Endothelial cell of umbilical vein (primary cell): Measurements from ENCODE around the gene PER1. TPM values are rescaled to one million over a fixed set of nuclear protein-coding genes. Genes with fewer than 3 reads are reported as not detected.

Experiments used
- BruUV-seq: library from RNA; stranded (reverse); fragments of 400-500 nt; replicated peaks from 2 replicates; lab custom pipeline; 2021; lab: Mats Ljungman, UMichigan
- CTCF ChIA-PET: fragments of 300-600, 350-600 bp; sonication (Branson Sonifier 250); formaldehyde crosslinking; loops from one replicate; lab custom pipeline; 2021; ENCODE audit warnings: antibody characterized with exemption, inconsistent platforms; lab: Charles Lee
- POLR2A ChIA-PET: fragments of 300-600, 350-600 bp; sonication (Branson Sonifier 250); formaldehyde crosslinking; loops from one replicate; lab custom pipeline; 2021; ENCODE audit warnings: antibody characterized with exemption, inconsistent platforms; lab: Charles Lee
- DNase-seq: peaks from one replicate; pipeline ENCODE4 v3.0.0-alpha.2; 2011; ENCODE audit warnings: low read depth, low spot score
- FAIRE-seq: peaks from 2 replicates; lab custom pipeline; 2011; peaks lifted over from hg19 to GRCh38; lab: Jason Lieb, UNC
- H2AFZ ChIP-seq: 2 replicates; pipeline ENCODE4 v1.6.0; 2012; ENCODE audit warnings: low read depth, low read length, control low read depth, inconsistent platforms
- H3K27ac ChIP-seq: 2 replicates; pipeline ENCODE4 v1.5.1; 2011; ENCODE audit warnings: low read depth, mild to moderate bottlenecking, control low read depth, low read length, moderate library complexity; ENCODE audit not compliant: insufficient read depth
- H3K27me3 ChIP-seq, 2 experiments: 2 replicates each; pipeline versions ENCODE4 v1.6.0 to v1.6.1; 2011; ENCODE audit warnings: low read length in 2 of 2, mixed read lengths in 1 of 2; ENCODE audit not compliant: control insufficient read depth in 2 of 2, insufficient read depth in 2 of 2
- H3K36me3 ChIP-seq, 2 experiments: 2 replicates in 1 of 2; 3 replicates in 1 of 2; pipeline ENCODE4 v1.5.1; 2011; ENCODE audit warnings: low read length in 2 of 2, mild to moderate bottlenecking in 1 of 2, moderate library complexity in 1 of 2; ENCODE audit not compliant: control insufficient read depth in 2 of 2, insufficient read depth in 2 of 2; ENCODE audit errors: extremely low read depth in 1 of 2
- H3K4me1 ChIP-seq: 3 replicates; pipeline ENCODE4 v1.5.1; 2011; ENCODE audit warnings: mild to moderate bottlenecking, low read length; ENCODE audit not compliant: control insufficient read depth, insufficient read depth; ENCODE audit errors: extremely low read depth
- H3K4me2 ChIP-seq: 2 replicates; pipeline ENCODE4 v1.6.1; 2011; ENCODE audit warnings: low read length, control low read depth, mixed read lengths; ENCODE audit not compliant: insufficient read depth
- H3K4me3 ChIP-seq, 3 experiments: fragments of 200-600 bp in 1 of 3; sonication (generic), shearing (Covaris generic) in 1 of 3; replicated peaks in 1 of 3; 2 replicates each; pipeline ENCODE4 v1.5.1; 2011 to 2016; ENCODE audit warnings: control low read depth in 3 of 3, low read length in 3 of 3, mild to moderate bottlenecking in 2 of 3, inconsistent platforms in 1 of 3, low read depth in 1 of 3, moderate library complexity in 1 of 3; ENCODE audit not compliant: insufficient read depth in 1 of 3
- H3K79me2 ChIP-seq: 2 replicates; pipeline ENCODE4 v1.6.0; 2012; ENCODE audit warnings: low read length, inconsistent platforms; ENCODE audit not compliant: control insufficient read depth, insufficient read depth
- H3K9ac ChIP-seq: replicated peaks from 2 replicates; pipeline ENCODE3; 2011; ENCODE audit warnings: low read length, control low read depth; ENCODE audit not compliant: insufficient read depth; ENCODE audit errors: extremely low read depth
- H3K9me1 ChIP-seq: replicated peaks from 3 replicates; pipeline ENCODE4 v1.6.0; 2011; ENCODE audit warnings: mild to moderate bottlenecking, low read length; ENCODE audit not compliant: control insufficient read depth, insufficient read depth; ENCODE audit errors: extremely low read depth
- H3K9me3 ChIP-seq: replicated peaks from 2 replicates; pipeline ENCODE4 v1.5.1; 2012; ENCODE audit warnings: low read length, inconsistent platforms; ENCODE audit not compliant: control insufficient read depth, insufficient read depth
- H4K20me1 ChIP-seq: replicated peaks from 2 replicates; pipeline ENCODE3; 2011; ENCODE audit warnings: mild to moderate bottlenecking, low read length; ENCODE audit not compliant: control insufficient read depth, insufficient read depth; ENCODE audit errors: extremely low read depth
- CTCF ChIP-seq, 2 donors: IDR thresholded peaks; 1 replicate in 1 of 2; 2 replicates in 1 of 2; pipeline ENCODE4 v1.5.1; 2011; ENCODE audit warnings: low read length in 2 of 2, mild to moderate bottlenecking in 2 of 2, moderate library complexity in 2 of 2, control low read depth in 1 of 2, inconsistent platforms in 1 of 2, low read depth in 1 of 2; ENCODE audit not compliant: insufficient read depth in 1 of 2; ENCODE audit errors: extremely low read depth in 1 of 2
- EZH2 ChIP-seq: IDR thresholded peaks from 2 replicates; pipeline ENCODE4 v1.6.1; 2012; ENCODE audit warnings: borderline replicate concordance, low read depth, mild to moderate bottlenecking, moderate library complexity, low read length, inconsistent platforms; ENCODE audit not compliant: severe bottlenecking
- FOS ChIP-seq: IDR thresholded peaks from 2 replicates; pipeline ENCODE4 v1.6.1; 2011; ENCODE audit warnings: mild to moderate bottlenecking, low read length, moderate library complexity, borderline replicate concordance; ENCODE audit not compliant: insufficient read depth
- GATA2 ChIP-seq: IDR thresholded peaks from 2 replicates; pipeline ENCODE4 v1.7.0; 2011; ENCODE audit warnings: low read depth, mild to moderate bottlenecking, moderate library complexity, mixed read lengths, low read length; ENCODE audit not compliant: insufficient read length, insufficient read depth
- JUN ChIP-seq: IDR thresholded peaks from 2 replicates; pipeline ENCODE4 v1.6.1; 2011; ENCODE audit warnings: borderline replicate concordance, low read depth; ENCODE audit not compliant: insufficient read length, insufficient read depth
- MAX ChIP-seq: IDR thresholded peaks from 2 replicates; pipeline ENCODE4 v1.6.1; 2011; ENCODE audit not compliant: insufficient read depth, insufficient read length
- MYC ChIP-seq: IDR thresholded peaks from one replicate; pipeline ENCODE4 v1.6.1; 2011; ENCODE audit warnings: mild to moderate bottlenecking, low read depth, low read length
- POLR2A ChIP-seq: IDR thresholded peaks from 2 replicates; pipeline ENCODE4 v1.6.1; 2012; ENCODE audit warnings: low read depth, mild to moderate bottlenecking, control low read depth, low read length
- POLR2AphosphoS5 ChIP-seq: IDR thresholded peaks from 2 replicates; pipeline ENCODE4 v1.6.1; 2012; ENCODE audit warnings: low read depth, mild to moderate bottlenecking, control low read depth, low read length, moderate library complexity; ENCODE audit not compliant: insufficient read depth
- dilution Hi-C: fragments of 300-500 bp; cut with MboI; formaldehyde crosslinking; loops from one replicate; pipeline ENCODE4 v1.15.0; 2019; ENCODE audit warnings: low sequenced_read_pairs; ENCODE audit not compliant: extremely low pct_ligation_motif_present
- intact Hi-C: fragments of 100-400 bp; cut with micrococcal nuclease; formaldehyde crosslinking; loops from one replicate; pipeline ENCODE4 v1.10.0; 2022
- polyA plus RNA-seq, 4 experiments: library from polyadenylated mRNA; depleted of rRNA in 3 of 4; stranded (reverse) in 3 of 4; unstranded in 1 of 4; fragments of >200 nt; gene quantifications; 2 replicates each; pipeline versions ENCODE4 v1.2.1 to v1.2.3, GENCODE V29; 2011 to 2012; ENCODE audit warnings: missing spikeins in 1 of 4
- total RNA-seq: library from RNA; stranded (reverse); gene quantifications from 2 replicates; pipeline ENCODE4 v1.2.3, GENCODE V29; 2021

PER1 gene
- total and polyA plus RNA-seq, 2 donors (not counting 3 experiments of a cell fraction or from before 2014, with no cell fraction given), result 12.1 to 32.1 TPM

- Histone ChIP-seq H2AFZ (no peak overlapping the region), H3K27ac (no peak overlapping the region), H3K4me3 (no peak overlapping the region), H3K9me3 (no peaks in the 10 kb centered on the region), H3K4me1 (no peaks in the 10 kb centered on the region), H3K27me3 (peaks cover 0 to 6% of the 10 kb centered on the region in 2 experiments), H4K20me1 (no peaks in the 10 kb centered on the region), H3K9ac (no peak overlapping the region), H3K79me2 (no peaks in the 10 kb centered on the region), H3K9me1 (no peaks in the 10 kb centered on the region), H3K36me3 (no peaks in the 10 kb centered on the region), H3K4me2 (no peak overlapping the region)
- intact Hi-C loops (no loop called here), dilution Hi-C loops (no loop called here)
- DNase-seq, result no peak
- ChIA-PET CTCF (interaction anchor here (1.1 to 13.7 kb wide), 6 partner anchors 11 to 44 kb away, joined by 4 to 191 read pairs (median 15); partner anchors contain the start of genes ALOX12B and ALOXE3), POLR2A (no interaction called here)
- BruUV-seq, result no TSS peak
- FAIRE-seq, result no peak
- TF ChIP-seq JUN, result no peak
- no peak for TF ChIP-seq POLR2A
- TF ChIP-seq EZH2, result no peak
- TF ChIP-seq GATA2, result no peak
- no peak for TF ChIP-seq CTCF (IDR thresholded peaks at IDR 0.05; ENCODE audit: extremely low read depth in 1 of 2, insufficient read depth in 1 of 2, low read depth in 1 of 2, low read length in 2 of 2)
- TF ChIP-seq POLR2AphosphoS5, result no peak
- no peak for TF ChIP-seq MAX
- TF ChIP-seq MYC, result no peak
- TF ChIP-seq FOS, result no peak
Measured at GRCh38 chr17:8103549-8103948, 48.7 kb downstream of the PER1 start.
